ENCODE measurements around the gene MTG2. TPM values are rescaled to one million over a fixed set of nuclear protein-coding genes. Genes with fewer than 3 reads are reported as not detected.

The MTG2 gene
- polyA plus RNA-seq, 1 donor (not counting 4 experiments of a cell fraction or from before 2014, with no cell fraction given) = 24.7 TPM

GRCh38 chr20:62165762-62166399 lies 16.9 kb upstream of the MTG2 start:
- Histone ChIP-seq H3K27me3 (ENCODE audit: control insufficient read depth, extremely low read depth, insufficient read depth, low read length) (no peaks in the 10 kb centered on the region), H3K36me3 (ENCODE audit: control insufficient read depth in 2 of 2, extremely low read depth in 1 of 2, insufficient read depth in 2 of 2, low read length in 2 of 2) (peaks cover 20 to 21% of the 10 kb centered on the region in 2 experiments), H3K9me1 (ENCODE audit: control insufficient read depth, extremely low read depth, insufficient read depth, low read length) (no peaks in the 10 kb centered on the region), H3K4me1 (ENCODE audit: control insufficient read depth, extremely low read depth, insufficient read depth, low read length) (peaks cover 9% of the 10 kb centered on the region), H3K9ac (ENCODE audit: control insufficient read depth, extremely low read depth, insufficient read depth, low read length) (no peak overlapping the region), H3K9me3 (ENCODE audit: control insufficient read depth, low read depth, low read length) (no peaks in the 10 kb centered on the region), H3K27ac (ENCODE audit: control insufficient read depth, insufficient read depth, low read length) (no peak overlapping the region), H3K79me2 (ENCODE audit: control insufficient read depth, insufficient read depth, low read length) (no peaks in the 10 kb centered on the region), H3K4me3 (ENCODE audit: control insufficient read depth in 2 of 3, extremely low read depth in 1 of 3, insufficient read depth in 2 of 3, low read depth in 1 of 3, low read length in 3 of 3) (no peak overlapping the region), H3K4me2 (ENCODE audit: control insufficient read depth, extremely low read depth, insufficient read depth, low read depth, low read length) (no peak overlapping the region), H2AFZ (ENCODE audit: control insufficient read depth, low read length) (no peak overlapping the region), H4K20me1 (ENCODE audit: control insufficient read depth, extremely low read depth, insufficient read depth, low read length) (no peaks in the 10 kb centered on the region)
- no peak for TF ChIP-seq EZH2 (IDR thresholded peaks at IDR 0.05; ENCODE audit: low read length)
- TF ChIP-seq CTCF (optimal IDR thresholded peaks at IDR 0.05 in 1 of 3, IDR thresholded peaks at IDR 0.05 in 1 of 3, conservative IDR thresholded peaks at IDR 0.05 in 1 of 3; ENCODE audit: extremely low read depth in 1 of 3, insufficient read depth in 2 of 3, low read length in 3 of 3) = no peak
- FAIRE-seq = no peak
- DNase-seq (ENCODE audit: low read depth, low spot score) = no peak
- dilution Hi-C loops (cut with MboI; ENCODE audit: extremely low pct_ligation_motif_present, low sequenced_read_pairs) = no loop called here

GRCh38 chr20:62167474-62167873 lies 15.4 kb upstream of the MTG2 start:
- H3K27me3 ChIP-seq (ENCODE audit: control insufficient read depth, extremely low read depth, insufficient read depth, low read length) = no peaks in the 10 kb centered on the region
- no peak overlapping the region for H3K4me3 ChIP-seq (ENCODE audit: control insufficient read depth in 2 of 3, extremely low read depth in 1 of 3, insufficient read depth in 2 of 3, low read depth in 1 of 3, low read length in 3 of 3)
- H3K36me3 ChIP-seq (ENCODE audit: control insufficient read depth in 2 of 2, extremely low read depth in 1 of 2, insufficient read depth in 2 of 2, low read length in 2 of 2) = peaks cover 18 to 20% of the 10 kb centered on the region in 2 experiments
- H3K9ac ChIP-seq (ENCODE audit: control insufficient read depth, extremely low read depth, insufficient read depth, low read length) = no peak overlapping the region
- no peak overlapping the region for H3K27ac ChIP-seq (ENCODE audit: control insufficient read depth, insufficient read depth, low read length)
- no peaks in the 10 kb centered on the region for H3K9me3 ChIP-seq (ENCODE audit: control insufficient read depth, low read depth, low read length)
- no peaks in the 10 kb centered on the region for H3K4me1 ChIP-seq (ENCODE audit: control insufficient read depth, extremely low read depth, insufficient read depth, low read length)
- no peak overlapping the region for H3K4me2 ChIP-seq (ENCODE audit: control insufficient read depth, extremely low read depth, insufficient read depth, low read depth, low read length)
- dilution Hi-C loops (cut with MboI; ENCODE audit: extremely low pct_ligation_motif_present, low sequenced_read_pairs) = no loop called here
- no peak for FAIRE-seq
- no peaks in the 10 kb centered on the region for H3K79me2 ChIP-seq (ENCODE audit: control insufficient read depth, insufficient read depth, low read length)
- DNase-seq (ENCODE audit: low read depth, low spot score) = no peak
- TF ChIP-seq EZH2 (IDR thresholded peaks at IDR 0.05; ENCODE audit: low read length) (no peak), CTCF (optimal IDR thresholded peaks at IDR 0.05 in 1 of 3, IDR thresholded peaks at IDR 0.05 in 1 of 3, conservative IDR thresholded peaks at IDR 0.05 in 1 of 3; ENCODE audit: extremely low read depth in 1 of 3, insufficient read depth in 2 of 3, low read length in 3 of 3) (no peak)
- H4K20me1 ChIP-seq (ENCODE audit: control insufficient read depth, extremely low read depth, insufficient read depth, low read length) = no peaks in the 10 kb centered on the region
- H3K9me1 ChIP-seq (ENCODE audit: control insufficient read depth, extremely low read depth, insufficient read depth, low read length) = no peaks in the 10 kb centered on the region
- no peak overlapping the region for H2AFZ ChIP-seq (ENCODE audit: control insufficient read depth, low read length)

All from keratinocyte (primary cell).